GM18499 (cell line): ENCODE results near the gene KCNA4.
"Not testable (repeated sequence)": the region's sequence is repeated elsewhere in the genome, so short reads cannot be mapped to it uniquely, and the experiment has no call there.

ENCODE experiments used
- ATAC-seq: cut with Tn5 transposase; IDR thresholded peaks from one replicate; pipeline ENCODE4 v1.9.1; 2021; ENCODE audit warnings: moderate number of reproducible peaks; ENCODE audit not compliant: insufficient read depth, unreplicated experiment

Gene KCNA4

DNA sequence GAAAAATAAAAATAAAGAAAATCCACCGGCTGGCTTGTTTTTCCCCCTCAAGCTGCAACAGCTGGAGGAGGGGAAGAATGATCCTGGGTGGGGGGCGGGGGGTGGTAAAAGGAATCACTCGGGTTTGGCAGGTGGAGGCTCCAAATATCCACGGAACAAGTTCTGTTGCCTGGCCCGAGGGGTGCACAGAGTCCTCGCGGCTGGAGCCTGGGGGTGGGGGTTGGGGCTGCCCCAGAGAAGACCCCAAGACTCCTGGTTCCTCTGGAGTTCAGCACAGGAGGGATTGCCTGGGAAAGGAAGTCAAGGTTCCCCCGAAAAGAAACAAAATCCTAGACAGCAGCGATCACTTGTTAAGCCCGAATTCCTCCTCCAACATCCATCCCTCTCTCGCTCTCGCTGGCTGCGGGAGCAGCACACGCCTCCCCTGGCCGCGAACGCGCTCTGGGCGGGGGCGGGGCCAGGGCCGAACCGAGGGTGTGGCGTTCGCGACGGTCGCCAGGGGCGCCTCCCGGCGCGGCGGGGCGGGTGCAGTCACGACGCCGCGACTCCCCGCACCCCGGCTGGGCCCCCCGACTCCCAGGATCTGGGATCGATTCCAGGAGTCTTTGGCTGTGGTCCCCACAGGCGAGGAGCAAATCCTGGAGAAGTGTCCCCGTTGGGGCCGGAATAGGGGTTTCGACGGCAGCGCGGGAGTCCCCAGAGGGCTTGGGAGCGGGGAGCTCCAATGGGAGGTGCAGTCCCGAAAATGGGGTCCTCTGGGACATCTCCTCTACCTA is at the start of gene KCNA4:
TSS of gene KCNA4 (minus strand) at position 443 of the 776 bp plus-strand sequence. CDS start 4,352 bp downstream, outside the sequence.
- ATAC-seq, result no peak

DNA sequence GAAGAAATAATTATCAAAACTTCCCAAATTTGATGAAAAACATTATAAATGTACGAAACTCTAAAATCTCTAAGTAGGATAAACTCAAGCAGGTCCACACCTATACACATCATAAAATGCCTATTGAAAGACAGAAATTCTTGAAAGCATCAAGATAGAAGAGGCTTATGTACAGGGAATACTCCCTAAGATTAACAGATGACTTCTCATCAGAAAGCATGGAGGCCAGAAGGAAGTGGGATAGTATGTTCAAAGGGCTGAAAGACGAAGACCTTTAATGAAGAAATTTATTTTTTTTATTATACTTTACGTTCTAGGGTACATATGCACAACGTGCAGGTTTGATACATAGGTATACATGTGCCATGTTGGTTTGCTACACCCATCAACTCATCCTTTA is 45.3 kb upstream of the KCNA4 start:
- no peak for ATAC-seq

DNA sequence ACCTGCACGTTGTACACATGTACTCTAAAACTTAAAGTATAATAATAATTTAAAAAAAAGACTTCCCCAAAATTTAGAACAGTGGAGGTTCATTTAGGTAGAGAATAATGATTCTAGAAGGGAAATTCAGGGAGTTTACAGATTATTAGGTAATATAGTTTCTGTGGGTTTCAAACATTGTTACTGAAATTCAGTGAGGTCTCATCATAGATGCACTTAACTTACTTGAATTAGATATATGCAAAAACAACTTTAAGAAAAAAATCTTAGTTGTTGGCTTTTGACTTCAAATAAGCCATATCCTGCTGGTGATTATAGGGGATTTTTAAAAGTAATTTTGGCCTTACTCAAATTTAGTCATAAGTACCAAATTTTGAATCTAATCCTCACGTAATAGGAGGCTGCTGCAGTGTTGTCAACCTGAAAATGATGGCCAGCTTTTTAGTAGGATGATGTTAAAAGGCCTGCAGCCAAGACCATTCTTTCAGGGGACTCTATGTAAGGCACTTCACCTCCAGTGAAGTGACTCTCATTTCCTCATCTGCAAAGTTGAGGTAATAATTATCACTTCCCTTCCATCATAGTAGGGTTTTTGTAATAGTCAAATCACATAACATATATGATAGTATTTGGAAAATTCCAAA is 42.5 kb upstream of the KCNA4 start:
- ATAC-seq, result no peak

DNA sequence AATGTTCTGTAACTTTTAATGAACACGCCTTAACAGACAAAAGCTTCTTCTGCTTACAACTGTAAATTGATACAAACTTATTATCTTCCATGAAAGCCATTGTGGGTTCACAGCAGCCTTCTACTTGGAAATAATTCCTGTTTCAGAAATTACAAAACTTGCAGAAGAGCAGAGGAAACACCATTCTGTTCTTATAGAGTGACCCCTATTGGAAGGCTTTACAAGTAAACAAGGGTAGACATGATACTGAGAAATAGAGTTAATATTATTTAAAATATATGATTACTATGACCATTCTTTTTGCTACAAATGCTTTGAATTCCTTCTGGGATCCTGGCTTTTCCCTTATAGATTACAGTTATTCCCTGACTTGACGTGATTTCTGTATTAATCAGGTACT is 32.4 kb upstream of the KCNA4 start:
- ATAC-seq, result no peak

DNA sequence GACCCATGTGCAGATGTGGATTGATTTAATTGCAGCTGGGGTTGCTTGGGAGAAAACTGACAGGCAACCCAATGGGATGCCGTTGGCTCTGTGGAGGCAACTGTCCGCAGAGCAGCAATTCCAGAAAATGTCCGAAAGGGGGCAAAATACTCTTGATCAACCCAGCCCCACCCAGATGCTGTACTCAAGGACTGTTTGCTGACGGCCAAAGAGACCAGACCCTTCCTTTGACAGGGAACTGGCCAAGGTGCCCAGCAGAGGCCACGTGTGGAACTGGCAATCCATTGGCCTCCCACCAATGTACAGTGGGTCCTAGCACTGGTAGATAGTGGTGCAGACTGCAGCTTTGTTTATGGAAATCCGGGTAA is 29.7 kb upstream of the KCNA4 start:
- ATAC-seq, result no peak

DNA sequence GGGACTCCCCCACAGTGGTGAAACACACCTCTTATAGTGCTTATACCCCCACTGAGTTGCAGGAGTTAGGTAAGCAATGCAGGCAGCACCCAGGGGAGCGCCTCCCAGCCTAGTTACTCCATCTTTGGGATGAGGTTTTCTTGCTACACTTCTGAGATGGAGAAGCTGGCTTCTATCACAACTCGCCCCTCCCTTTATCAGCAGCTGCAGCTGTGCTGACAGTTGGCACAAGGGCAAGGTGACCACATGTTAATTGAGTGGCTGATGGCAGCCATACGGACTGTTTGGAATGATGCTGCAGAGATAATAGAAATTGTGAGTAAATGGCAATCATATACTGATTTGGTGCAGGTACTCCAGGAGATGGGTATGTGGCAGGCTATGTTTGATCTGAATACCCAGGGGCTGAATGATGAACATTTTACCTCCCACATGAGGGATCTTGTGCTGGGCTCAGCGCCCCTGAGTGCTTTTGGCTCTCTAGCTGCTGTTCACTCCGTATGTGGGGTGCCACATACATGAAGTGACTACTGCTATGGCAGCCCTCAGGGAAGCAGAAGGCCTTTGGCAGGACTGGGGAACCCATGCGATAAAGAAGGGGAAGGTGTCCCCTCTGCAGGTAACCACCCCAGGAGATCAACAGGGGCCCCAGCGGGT is 29.2 kb upstream of the KCNA4 start:
- no peak for ATAC-seq

DNA sequence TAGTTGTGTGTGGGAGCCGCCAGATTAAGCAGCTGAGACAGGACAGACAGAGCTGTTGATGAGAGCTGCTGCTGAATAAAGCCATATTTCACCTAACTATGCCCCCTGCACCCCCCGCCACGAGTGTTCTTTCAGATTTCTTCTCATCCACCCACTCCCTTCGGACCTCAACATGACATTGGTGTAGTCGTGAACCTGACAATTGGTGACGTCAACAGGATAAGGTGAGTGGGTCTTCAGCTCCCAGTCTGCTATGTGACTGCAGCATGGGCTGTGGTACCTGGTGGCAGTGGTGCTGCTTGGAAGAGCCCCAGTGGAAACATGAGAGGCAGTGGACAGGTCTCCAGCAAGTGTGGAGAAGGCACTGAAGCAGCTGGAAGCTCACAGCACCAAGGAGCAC is 28.3 kb upstream of the KCNA4 start:
- ATAC-seq, result no peak

DNA sequence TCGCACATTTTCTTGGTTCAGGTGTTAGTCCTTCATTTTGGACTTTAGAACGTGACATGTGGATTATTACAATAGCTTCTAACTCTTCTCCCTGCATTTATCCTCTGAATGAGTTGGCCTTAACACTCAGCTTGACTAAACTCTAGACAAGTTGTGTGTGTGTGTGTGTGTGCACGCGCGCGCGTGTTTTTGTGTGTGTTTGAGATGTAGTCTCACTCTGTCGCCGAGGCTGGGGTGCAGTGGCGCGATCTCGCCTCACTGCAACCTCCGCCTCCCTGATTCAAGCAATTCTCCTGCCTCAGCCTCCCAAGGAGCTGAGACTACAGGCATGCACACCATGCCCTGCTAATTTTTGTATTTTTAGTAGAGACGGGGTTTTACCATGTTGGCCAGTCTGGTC is 24.3 kb upstream of the KCNA4 start:
- no peak for ATAC-seq

DNA sequence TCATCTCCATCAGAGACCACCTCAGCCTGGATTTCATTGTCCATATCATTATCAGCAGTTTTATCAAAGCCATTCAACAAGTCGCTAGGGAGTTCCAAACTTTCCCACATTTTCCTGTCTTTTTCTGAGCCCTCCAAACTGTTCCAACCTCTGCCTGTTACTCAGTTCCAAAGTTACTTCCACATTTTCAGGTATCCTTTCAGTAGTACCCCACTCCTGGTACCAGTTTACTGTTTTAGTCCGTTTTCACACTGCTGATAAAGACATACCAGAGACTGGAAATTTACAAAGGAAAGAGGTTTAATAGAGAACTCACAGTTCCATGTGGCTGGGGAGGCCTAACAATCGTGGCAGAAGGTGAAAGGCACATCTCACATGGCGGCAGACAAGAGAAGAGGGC is 17.9 kb upstream of the KCNA4 start:
- ATAC-seq, result not testable (repeated sequence)

DNA sequence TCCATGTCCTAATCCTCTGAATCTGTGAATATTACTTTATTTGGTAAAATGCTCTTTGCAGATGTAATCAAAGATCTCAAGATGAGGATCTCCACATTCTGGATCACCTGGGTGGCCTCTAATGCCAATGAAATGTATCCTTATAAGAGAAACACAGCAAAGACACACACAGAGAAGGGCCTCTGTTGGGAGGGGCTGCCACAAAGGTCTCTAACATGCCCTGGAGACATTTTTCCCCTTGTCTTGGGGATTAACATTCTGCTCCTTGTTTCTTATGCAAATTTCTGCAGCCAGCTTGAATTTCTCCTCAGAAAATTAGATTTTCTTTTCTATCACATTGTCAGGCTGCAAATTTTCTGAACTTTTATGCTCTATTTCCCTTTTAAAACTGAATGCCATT is 17.3 kb upstream of the KCNA4 start:
- ATAC-seq, result not testable (repeated sequence)

DNA sequence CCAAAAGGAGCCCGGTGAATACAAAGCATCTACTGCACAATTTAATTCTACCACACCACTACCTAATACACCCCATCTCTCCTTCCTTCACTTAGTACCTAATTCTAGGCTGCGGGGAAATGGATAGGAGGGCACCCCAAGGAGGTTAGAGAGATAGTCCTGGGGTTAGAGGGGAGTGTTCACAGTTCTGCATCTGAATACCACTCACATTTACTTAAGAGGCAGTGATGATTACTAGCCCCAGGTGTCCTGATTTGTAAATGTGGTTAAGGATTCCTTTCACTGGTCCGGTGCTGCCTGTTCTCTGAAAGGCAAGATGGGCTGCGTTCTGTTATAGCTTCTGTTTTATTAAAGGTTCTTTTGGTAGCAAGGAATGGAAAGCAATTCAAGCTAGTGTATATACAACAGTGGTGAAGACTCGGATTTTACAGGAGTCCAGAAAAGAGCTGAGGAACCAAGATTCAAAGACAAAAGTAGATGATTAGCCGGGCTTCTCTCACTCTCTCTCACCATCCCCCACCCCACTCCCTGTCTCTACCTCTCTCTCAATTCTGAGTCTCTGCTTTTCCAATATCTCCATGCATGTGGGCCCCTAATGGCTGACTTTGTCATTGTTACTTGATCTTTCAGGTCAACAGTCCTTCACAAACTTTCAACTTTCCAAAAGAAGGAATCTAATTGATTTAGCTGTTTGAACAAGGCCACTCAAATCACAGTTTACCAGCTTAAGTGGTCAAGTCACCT is 8.7 kb upstream of the KCNA4 start:
- no peak for ATAC-seq

DNA sequence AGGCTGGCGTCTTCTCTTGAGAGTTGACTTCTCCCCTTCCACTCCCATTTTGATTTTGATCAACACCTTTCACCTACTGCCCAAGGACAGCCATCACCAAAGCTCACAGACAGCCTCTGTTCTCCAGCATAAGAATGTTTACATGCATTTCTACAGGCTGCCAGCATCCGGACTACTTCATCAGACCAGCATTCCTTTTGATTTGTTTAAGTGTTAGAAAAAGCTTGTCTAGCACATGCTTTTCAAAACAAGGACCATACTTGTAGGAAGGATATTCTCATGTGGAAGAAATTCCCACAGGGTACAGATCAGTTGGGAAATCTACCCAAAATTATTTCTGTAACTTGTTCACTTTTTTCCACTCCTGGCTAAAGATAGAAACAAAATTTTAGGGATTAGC is 6.2 kb upstream of the KCNA4 start:
- no peak for ATAC-seq

DNA sequence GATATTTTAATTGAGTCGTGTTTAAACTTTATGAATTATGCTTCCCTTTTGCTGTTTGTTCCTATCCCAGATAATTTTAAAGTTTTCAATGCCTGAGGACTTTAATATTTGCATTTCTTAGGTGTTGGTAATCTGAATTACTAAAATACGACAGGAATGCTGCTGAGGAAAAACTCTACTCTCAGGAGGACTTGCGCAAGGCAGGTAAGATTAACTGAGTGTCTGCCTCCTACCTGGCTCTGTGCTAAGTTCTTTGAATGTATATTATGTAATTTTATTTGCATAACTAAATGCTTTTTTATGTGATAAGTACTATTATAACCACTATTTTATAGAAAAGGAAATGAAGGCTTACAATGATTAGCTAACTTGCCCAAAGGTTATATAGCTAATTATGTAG is 2.7 kb upstream of the KCNA4 start:
- no peak for ATAC-seq

DNA sequence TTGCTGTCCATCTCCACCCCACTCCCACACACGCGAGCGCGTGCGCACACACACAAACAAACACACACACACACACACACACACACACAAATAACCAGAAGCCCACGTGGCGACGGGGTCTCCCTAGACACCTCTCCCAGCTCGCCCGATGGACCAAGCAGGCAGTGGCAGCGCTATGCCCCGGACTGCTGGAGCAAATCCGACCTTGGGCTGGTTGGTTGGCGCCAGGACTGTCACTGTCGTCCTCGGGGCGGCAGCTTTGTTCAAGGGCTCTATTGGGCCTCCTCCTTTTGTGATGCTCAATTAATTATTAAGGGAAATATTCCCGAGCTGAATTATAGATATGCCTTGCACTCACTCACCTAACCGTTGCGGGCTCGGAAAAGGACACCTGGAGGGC is 1.7 kb upstream of the KCNA4 start:
- no peak for ATAC-seq

DNA sequence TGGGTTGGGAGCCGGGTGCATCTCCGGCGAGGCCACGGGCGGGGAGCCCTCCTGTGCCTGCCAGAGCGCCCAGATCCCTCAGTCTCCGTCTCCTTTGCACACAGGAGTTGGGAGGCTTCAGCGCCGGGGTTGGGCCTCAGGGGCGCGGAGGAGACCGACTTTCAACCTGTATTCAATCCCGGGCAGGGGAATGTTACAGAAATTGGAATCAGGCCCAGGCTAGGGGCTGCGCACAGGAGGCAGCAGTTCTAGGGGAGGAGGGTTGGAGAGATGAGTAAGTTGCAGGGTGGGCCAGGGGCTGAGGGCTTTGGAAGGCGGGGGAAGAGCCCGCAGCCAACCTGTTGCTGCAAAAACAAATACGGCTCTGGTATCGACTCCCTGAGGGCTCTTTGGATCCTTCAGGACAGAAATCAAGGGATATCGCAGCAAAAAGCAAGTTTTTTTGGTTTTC is 640 bp upstream of the KCNA4 start:
- ATAC-seq, result no peak

DNA sequence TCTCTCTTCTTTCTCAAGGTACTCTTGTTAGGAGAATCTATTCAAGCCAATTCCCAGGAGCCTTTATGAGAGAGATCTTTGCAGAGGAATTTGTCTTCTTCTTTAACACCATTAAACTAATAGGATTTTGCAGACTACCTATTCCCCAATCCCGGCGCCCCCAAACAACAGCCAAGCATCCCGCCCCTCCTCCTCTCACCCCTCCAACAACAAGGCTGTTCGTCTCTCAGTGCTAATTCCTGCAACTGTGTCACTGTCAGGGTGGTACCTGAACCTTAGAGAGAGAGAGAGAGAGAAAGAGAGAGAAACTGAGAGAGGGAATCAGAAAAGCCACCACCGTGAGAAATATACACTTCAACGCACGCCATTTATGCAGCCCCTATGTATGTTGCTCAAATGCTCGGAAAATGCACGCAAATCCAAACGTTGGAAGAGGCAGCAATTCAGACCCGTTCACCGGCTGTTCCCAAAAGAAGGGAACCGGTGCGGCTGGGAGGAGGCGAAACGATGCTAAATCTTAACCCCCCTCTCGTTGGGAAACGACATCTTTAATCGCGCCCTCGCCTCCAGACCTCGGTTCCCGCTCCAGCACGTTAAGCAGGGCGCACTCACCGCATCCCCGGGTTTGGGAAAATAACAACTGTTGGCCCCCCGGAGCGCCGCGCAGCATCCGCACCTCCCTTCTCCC is 961 bp downstream of the KCNA4 start:
- ATAC-seq, result no peak

DNA sequence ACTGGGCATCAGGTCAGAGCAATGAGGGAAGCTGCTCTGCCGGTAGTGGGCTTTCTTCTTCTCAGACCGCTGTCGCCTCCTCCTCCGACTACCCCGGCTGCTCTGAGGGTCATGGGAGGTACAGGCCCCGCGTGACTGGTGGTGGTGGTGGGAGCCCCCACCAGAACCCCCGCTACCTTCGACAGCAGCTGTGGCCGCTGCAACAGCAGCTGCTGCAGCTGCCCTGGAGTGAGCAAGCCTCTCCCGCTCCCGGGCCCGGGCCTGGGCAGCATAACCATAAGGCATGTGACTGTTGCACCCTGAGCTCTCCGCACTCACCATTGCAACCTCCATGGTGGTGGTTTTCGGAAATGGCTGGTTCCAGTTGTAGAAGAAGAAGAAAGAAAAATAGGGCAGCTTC is 4.5 kb downstream of the KCNA4 start:
- no peak for ATAC-seq

DNA sequence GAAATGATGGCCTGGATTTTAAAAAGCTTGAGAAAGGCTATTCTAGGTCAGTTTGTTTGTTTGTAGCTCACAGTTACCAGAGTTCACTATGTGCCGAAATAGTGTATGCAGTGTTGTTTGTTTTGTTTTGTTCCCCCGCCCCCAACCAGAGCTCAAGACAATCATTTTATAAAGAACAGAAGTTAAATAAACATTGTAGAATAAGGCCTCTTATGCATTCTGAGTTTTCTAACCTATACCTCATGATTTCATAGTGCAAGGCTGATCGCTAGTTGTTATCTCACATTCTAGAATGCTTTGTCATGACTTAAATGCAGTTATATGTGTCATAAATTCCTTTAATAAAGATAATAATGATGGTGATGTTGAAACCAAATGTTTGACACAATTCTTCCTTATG is 7.8 kb downstream of the KCNA4 start:
- ATAC-seq, result no peak

DNA sequence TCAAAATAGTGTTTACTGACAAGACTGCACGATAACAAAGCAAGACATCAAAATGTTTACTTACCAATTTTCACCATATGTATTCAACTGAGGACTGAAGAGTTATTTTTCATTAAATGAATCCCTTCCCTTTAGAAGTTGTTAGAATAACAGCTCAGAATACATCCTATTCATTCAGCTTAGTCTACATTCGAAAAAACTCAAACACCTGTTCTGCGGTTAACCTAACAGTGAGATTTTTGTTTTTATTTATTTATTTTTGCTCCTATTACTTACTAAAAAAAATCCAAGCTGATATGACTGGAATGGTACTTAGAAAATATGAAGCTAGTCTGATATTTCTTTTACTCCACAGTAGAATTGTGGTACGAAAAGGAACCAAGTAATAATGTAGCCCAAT is 10.0 kb downstream of the KCNA4 start:
- no peak for ATAC-seq

DNA sequence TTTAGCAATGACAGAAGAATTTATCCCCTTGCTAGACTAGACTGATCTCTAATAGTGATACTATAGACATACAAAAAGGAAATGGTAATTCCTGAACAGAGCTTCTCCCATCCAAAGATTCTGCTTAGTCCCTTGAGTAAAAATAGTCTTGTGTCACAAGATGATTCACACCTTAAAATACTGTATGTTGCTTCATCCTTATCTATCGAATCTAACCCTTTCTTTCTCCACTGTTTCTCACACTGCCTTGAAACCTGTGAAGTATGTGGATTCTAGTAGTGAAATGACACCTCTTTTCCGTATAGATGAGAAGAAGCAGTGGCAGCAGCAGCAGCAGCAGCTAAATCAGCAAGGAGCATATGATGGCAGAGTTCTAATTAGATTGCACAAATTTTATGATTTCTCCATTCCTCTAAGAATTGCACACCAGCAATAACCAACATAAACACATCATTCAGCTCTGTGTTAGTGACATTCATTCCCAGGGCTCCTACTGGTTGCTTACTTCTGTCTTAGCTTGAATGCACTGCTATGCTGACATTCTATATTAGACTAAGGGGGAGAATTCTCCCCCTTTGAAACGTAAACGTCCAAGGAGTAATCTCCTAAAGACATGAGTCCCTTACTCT is 14.6 kb downstream of the KCNA4 start:
- ATAC-seq, result no peak
